ENCODE data around the gene PPFIA4. TPM values are rescaled to one million over a fixed set of nuclear protein-coding genes. Genes with fewer than 3 reads are reported as not detected.

PPFIA4 gene
- polyA plus RNA-seq, 1 donor (not counting 4 experiments of a cell fraction or from before 2014, with no cell fraction given): 2.3 TPM

DNA sequence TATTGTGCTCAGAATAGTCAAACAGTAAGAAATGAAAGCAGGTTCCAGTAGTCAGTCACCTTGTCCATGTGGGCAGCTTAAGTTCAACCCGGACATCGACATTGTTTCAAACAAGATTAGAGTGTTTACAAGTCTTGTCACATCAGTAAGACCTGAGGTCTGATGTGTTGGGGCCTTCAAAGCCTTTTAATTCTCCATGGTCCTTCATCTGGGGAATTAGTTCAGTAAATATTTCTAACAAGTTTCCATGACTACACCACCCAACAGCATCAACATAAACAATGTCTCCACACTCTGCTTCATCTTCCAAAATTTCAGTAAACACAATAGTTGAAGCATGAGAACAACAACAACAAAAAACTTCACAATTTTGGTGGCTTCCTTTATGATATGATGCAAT lies 86.2 kb downstream of the PPFIA4 start:
- Histone ChIP-seq H3K36me3 (ENCODE audit: control insufficient read depth in 2 of 2, extremely low read depth in 1 of 2, insufficient read depth in 2 of 2, low read length in 2 of 2) (no peaks in the 10 kb centered on the region), H3K4me3 (ENCODE audit: control insufficient read depth in 2 of 3, extremely low read depth in 1 of 3, insufficient read depth in 2 of 3, low read depth in 1 of 3, low read length in 3 of 3) (no peak overlapping the region), H3K27me3 (ENCODE audit: control insufficient read depth, extremely low read depth, insufficient read depth, low read length) (peaks cover 23% of the 10 kb centered on the region), H3K27ac (ENCODE audit: control insufficient read depth, insufficient read depth, low read length) (no peak overlapping the region), H2AFZ (ENCODE audit: control insufficient read depth, low read length) (no peak overlapping the region), H4K20me1 (ENCODE audit: control insufficient read depth, extremely low read depth, insufficient read depth, low read length) (no peaks in the 10 kb centered on the region), H3K9me3 (ENCODE audit: control insufficient read depth, low read depth, low read length) (no peaks in the 10 kb centered on the region), H3K4me1 (ENCODE audit: control insufficient read depth, extremely low read depth, insufficient read depth, low read length) (no peaks in the 10 kb centered on the region), H3K9ac (ENCODE audit: control insufficient read depth, extremely low read depth, insufficient read depth, low read length) (no peak overlapping the region), H3K4me2 (ENCODE audit: control insufficient read depth, extremely low read depth, insufficient read depth, low read depth, low read length) (no peak overlapping the region), H3K9me1 (ENCODE audit: control insufficient read depth, extremely low read depth, insufficient read depth, low read length) (no peaks in the 10 kb centered on the region), H3K79me2 (ENCODE audit: control insufficient read depth, insufficient read depth, low read length) (no peaks in the 10 kb centered on the region)
- FAIRE-seq (no peak), DNase-seq (ENCODE audit: low read depth, low spot score) (no peak)
- TF ChIP-seq, protein P1, sequence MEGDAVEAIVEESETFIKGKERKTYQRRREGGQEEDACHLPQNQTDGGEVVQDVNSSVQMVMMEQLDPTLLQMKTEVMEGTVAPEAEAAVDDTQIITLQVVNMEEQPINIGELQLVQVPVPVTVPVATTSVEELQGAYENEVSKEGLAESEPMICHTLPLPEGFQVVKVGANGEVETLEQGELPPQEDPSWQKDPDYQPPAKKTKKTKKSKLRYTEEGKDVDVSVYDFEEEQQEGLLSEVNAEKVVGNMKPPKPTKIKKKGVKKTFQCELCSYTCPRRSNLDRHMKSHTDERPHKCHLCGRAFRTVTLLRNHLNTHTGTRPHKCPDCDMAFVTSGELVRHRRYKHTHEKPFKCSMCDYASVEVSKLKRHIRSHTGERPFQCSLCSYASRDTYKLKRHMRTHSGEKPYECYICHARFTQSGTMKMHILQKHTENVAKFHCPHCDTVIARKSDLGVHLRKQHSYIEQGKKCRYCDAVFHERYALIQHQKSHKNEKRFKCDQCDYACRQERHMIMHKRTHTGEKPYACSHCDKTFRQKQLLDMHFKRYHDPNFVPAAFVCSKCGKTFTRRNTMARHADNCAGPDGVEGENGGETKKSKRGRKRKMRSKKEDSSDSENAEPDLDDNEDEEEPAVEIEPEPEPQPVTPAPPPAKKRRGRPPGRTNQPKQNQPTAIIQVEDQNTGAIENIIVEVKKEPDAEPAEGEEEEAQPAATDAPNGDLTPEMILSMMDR (optimal IDR thresholded peaks at IDR 0.05 in 1 of 3, IDR thresholded peaks at IDR 0.05 in 1 of 3, conservative IDR thresholded peaks at IDR 0.05 in 1 of 3; ENCODE audit: extremely low read depth in 1 of 3, insufficient read depth in 2 of 3, low read length in 3 of 3): no peak
- TF ChIP-seq EZH2 (IDR thresholded peaks at IDR 0.05; ENCODE audit: low read length): no peak
- dilution Hi-C loops (cut with MboI; ENCODE audit: extremely low pct_ligation_motif_present, low sequenced_read_pairs): no loop called here

DNA sequence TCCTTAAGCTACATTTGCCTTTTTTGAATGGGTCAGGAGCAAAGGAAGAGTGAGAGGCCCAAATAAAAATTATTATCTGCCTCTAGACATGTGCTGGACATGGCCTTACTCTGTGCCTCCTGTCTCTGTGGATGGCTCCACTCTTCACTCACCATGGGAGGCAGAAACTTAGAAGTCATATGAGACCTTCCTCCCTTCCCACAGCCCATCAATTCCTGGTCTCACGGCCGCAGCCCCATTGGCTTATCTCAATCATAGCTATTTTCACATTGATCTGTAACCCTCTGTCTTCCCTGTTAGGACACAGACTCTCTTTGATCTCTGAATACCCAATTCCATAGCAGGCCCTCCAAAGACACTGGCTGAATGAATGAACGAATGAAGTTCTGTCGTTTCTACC lies 87.0 kb downstream of the PPFIA4 start:
- Histone ChIP-seq H3K9me1 (ENCODE audit: control insufficient read depth, extremely low read depth, insufficient read depth, low read length) (no peaks in the 10 kb centered on the region), H3K9me3 (ENCODE audit: control insufficient read depth, low read depth, low read length) (no peaks in the 10 kb centered on the region), H3K27ac (ENCODE audit: control insufficient read depth, insufficient read depth, low read length) (no peak overlapping the region), H3K4me3 (ENCODE audit: control insufficient read depth in 2 of 3, extremely low read depth in 1 of 3, insufficient read depth in 2 of 3, low read depth in 1 of 3, low read length in 3 of 3) (no peak overlapping the region), H2AFZ (ENCODE audit: control insufficient read depth, low read length) (no peak overlapping the region), H3K9ac (ENCODE audit: control insufficient read depth, extremely low read depth, insufficient read depth, low read length) (no peak overlapping the region), H3K4me1 (ENCODE audit: control insufficient read depth, extremely low read depth, insufficient read depth, low read length) (no peaks in the 10 kb centered on the region), H3K4me2 (ENCODE audit: control insufficient read depth, extremely low read depth, insufficient read depth, low read depth, low read length) (no peak overlapping the region), H3K79me2 (ENCODE audit: control insufficient read depth, insufficient read depth, low read length) (no peaks in the 10 kb centered on the region), H3K36me3 (ENCODE audit: control insufficient read depth in 2 of 2, extremely low read depth in 1 of 2, insufficient read depth in 2 of 2, low read length in 2 of 2) (no peaks in the 10 kb centered on the region), H3K27me3 (ENCODE audit: control insufficient read depth, extremely low read depth, insufficient read depth, low read length) (peaks cover 31% of the 10 kb centered on the region), H4K20me1 (ENCODE audit: control insufficient read depth, extremely low read depth, insufficient read depth, low read length) (no peaks in the 10 kb centered on the region)
- dilution Hi-C loops (cut with MboI; ENCODE audit: extremely low pct_ligation_motif_present, low sequenced_read_pairs): no loop called here
- FAIRE-seq: no peak
- no peak for DNase-seq (ENCODE audit: low read depth, low spot score)
- TF ChIP-seq EZH2 (IDR thresholded peaks at IDR 0.05; ENCODE audit: low read length): no peak

DNA sequence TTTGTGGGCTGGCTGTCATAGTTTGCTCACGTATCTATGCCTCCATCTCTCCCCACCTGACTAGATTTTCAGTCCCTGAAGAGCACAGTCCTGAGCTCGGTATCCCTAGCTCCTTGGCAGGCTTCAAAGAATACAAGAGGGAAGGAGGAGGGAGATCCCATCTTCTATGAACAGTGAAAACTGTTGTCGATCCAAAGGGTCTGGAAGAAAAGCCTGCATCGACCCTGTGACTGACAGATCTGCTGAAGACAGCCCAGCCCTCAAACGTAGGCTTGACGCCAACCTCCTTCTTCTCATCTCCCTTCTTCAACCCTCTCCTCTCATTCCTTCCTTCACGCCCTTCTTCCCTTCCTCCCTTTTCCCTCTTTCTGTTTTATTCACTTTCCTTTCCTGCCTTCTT lies 87.9 kb downstream of the PPFIA4 start:
- no peak overlapping the region for H3K27ac ChIP-seq (ENCODE audit: control insufficient read depth, insufficient read depth, low read length)
- H3K4me2 ChIP-seq (ENCODE audit: control insufficient read depth, extremely low read depth, insufficient read depth, low read depth, low read length): no peak overlapping the region
- no peaks in the 10 kb centered on the region for H3K36me3 ChIP-seq (ENCODE audit: control insufficient read depth in 2 of 2, extremely low read depth in 1 of 2, insufficient read depth in 2 of 2, low read length in 2 of 2)
- no peak for FAIRE-seq
- H3K27me3 ChIP-seq (ENCODE audit: control insufficient read depth, extremely low read depth, insufficient read depth, low read length): peaks cover 32% of the 10 kb centered on the region
- no peak overlapping the region for H2AFZ ChIP-seq (ENCODE audit: control insufficient read depth, low read length)
- TF ChIP-seq EZH2 (IDR thresholded peaks at IDR 0.05; ENCODE audit: low read length): no peak
- TF ChIP-seq, protein P1 (optimal IDR thresholded peaks at IDR 0.05 in 1 of 3, IDR thresholded peaks at IDR 0.05 in 1 of 3, conservative IDR thresholded peaks at IDR 0.05 in 1 of 3; ENCODE audit: extremely low read depth in 1 of 3, insufficient read depth in 2 of 3, low read length in 3 of 3): no peak
- no peaks in the 10 kb centered on the region for H3K9me1 ChIP-seq (ENCODE audit: control insufficient read depth, extremely low read depth, insufficient read depth, low read length)
- DNase-seq (ENCODE audit: low read depth, low spot score): no peak
- H4K20me1 ChIP-seq (ENCODE audit: control insufficient read depth, extremely low read depth, insufficient read depth, low read length): no peaks in the 10 kb centered on the region
- H3K4me1 ChIP-seq (ENCODE audit: control insufficient read depth, extremely low read depth, insufficient read depth, low read length): no peaks in the 10 kb centered on the region
- H3K4me3 ChIP-seq (ENCODE audit: control insufficient read depth in 2 of 3, extremely low read depth in 1 of 3, insufficient read depth in 2 of 3, low read depth in 1 of 3, low read length in 3 of 3): no peak overlapping the region
- H3K9ac ChIP-seq (ENCODE audit: control insufficient read depth, extremely low read depth, insufficient read depth, low read length): no peak overlapping the region
- no peaks in the 10 kb centered on the region for H3K79me2 ChIP-seq (ENCODE audit: control insufficient read depth, insufficient read depth, low read length)
- H3K9me3 ChIP-seq (ENCODE audit: control insufficient read depth, low read depth, low read length): no peaks in the 10 kb centered on the region
- dilution Hi-C loops (cut with MboI; ENCODE audit: extremely low pct_ligation_motif_present, low sequenced_read_pairs): no loop called here
